ENCODE results near the gene HK2. TPM values are rescaled to one million over a fixed set of nuclear protein-coding genes. Genes with fewer than 3 reads are reported as not detected.
A peak's percentile ranks its signal among the peaks of the same experiment; 100 is the strongest.

HK2 gene
- total RNA-seq, 3 donors from 2014 or later = 9.8 to 39.2 (median 19.9) TPM

DNA sequence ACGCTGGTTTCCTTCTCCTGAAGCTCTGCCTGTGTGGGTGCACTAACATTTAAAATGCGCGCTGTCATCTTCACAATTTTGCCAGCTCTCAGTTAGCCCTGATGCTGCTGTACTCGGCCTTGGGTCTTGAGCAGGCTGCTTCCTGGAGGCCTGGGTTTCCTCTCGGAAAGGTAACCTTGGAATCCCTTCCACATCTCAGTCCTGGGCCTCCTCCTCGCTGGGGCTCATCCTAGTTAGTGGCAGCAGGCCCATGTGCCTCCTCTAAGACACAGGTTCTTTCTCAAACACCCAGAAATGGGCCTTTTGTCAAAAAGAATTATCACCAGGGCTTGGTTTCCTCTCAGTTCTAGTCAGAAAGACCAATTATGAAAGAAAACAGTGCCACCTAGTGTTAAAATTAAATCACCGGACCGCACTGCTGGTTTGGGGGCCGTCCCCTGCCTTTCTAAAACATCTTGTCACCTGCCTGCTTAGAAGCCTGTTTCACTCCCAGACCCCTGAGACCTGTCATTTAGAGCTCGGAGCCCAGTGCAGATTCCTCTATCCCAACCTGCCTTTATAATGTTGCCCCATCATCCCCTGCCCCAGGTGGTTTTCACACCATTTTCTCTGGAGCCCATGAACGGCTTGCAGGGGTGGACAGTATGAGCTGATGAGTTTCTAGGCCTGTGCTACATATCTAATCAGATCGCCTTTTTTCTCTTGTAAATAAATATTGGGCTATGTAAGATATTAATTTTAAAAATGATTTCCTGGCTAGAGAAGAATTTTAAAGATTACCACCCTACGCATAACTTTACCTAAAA, 42.4 kb downstream of the HK2 start:
- Histone ChIP-seq H3K4me3 (no peak overlapping the region), H3K36me3 (no peaks in the 10 kb centered on the region), H3K9me3 (no peaks in the 10 kb centered on the region), H3K27ac (peak overlapping the region; percentile 52 to 69), H3K4me1 (no peaks in the 10 kb centered on the region), H3K27me3 (no peaks in the 10 kb centered on the region)
- no peak for DNase-seq (ENCODE audit: low spot score in 2 of 2)
- TF ChIP-seq, protein P1, sequence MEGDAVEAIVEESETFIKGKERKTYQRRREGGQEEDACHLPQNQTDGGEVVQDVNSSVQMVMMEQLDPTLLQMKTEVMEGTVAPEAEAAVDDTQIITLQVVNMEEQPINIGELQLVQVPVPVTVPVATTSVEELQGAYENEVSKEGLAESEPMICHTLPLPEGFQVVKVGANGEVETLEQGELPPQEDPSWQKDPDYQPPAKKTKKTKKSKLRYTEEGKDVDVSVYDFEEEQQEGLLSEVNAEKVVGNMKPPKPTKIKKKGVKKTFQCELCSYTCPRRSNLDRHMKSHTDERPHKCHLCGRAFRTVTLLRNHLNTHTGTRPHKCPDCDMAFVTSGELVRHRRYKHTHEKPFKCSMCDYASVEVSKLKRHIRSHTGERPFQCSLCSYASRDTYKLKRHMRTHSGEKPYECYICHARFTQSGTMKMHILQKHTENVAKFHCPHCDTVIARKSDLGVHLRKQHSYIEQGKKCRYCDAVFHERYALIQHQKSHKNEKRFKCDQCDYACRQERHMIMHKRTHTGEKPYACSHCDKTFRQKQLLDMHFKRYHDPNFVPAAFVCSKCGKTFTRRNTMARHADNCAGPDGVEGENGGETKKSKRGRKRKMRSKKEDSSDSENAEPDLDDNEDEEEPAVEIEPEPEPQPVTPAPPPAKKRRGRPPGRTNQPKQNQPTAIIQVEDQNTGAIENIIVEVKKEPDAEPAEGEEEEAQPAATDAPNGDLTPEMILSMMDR (IDR thresholded peaks at IDR 0.05) = peak in 2 of 3 donors; percentile 65 to 76
- TF ChIP-seq POLR2AphosphoS5 (IDR thresholded peaks at IDR 0.05) (no peak), POLR2A (IDR thresholded peaks at IDR 0.05) (no peak)
- intact Hi-C loops (cut with DNase I; ENCODE audit: low total_unique reads) = no loop called here

DNA sequence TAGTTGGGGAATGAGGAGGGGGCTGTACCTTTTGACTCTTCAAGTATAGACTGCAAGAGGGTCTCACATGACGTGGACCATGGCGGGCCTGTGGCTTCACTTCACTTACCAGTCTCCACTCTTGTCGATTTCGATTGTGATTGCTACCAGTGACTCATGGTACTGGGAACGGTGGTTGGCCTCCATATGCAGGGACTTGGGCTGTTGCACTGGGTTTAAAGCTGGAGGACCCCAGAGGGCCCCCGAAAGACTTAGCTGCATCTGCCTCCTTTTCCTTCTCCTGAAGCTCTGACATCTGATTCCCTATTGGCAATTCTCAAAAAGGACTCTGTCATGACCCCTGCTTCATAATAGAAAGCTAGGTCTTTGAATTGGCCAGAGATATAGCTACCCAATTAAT, 43.4 kb downstream of the HK2 start:
- Histone ChIP-seq H3K36me3 (no peaks in the 10 kb centered on the region), H3K27me3 (no peaks in the 10 kb centered on the region), H3K9me3 (no peaks in the 10 kb centered on the region), H3K4me3 (no peak overlapping the region), H3K27ac (no peak overlapping the region), H3K4me1 (no peaks in the 10 kb centered on the region)
- intact Hi-C loops (cut with DNase I; ENCODE audit: low total_unique reads) = no loop called here
- no peak for DNase-seq (ENCODE audit: low spot score in 2 of 2)
- no peak for TF ChIP-seq POLR2A (IDR thresholded peaks at IDR 0.05)
- TF ChIP-seq, protein P1 (IDR thresholded peaks at IDR 0.05) = no peak
- TF ChIP-seq POLR2AphosphoS5 (IDR thresholded peaks at IDR 0.05) = no peak

GRCh38 chr2:74877781-74878433, 44.0 kb downstream of the HK2 start:
- H3K27ac ChIP-seq = no peak overlapping the region
- intact Hi-C loops (cut with DNase I; ENCODE audit: low total_unique reads) = no loop called here

GRCh38 chr2:74878551-74878950, 44.6 kb downstream of the HK2 start:
- H3K27ac ChIP-seq = no peak overlapping the region
- H3K4me3 ChIP-seq = no peak overlapping the region
- TF ChIP-seq POLR2AphosphoS5 (IDR thresholded peaks at IDR 0.05) (no peak), POLR2A (IDR thresholded peaks at IDR 0.05) (no peak)
- TF ChIP-seq, protein P1 (IDR thresholded peaks at IDR 0.05) = no peak
- no peaks in the 10 kb centered on the region for H3K27me3 ChIP-seq
- no peaks in the 10 kb centered on the region for H3K36me3 ChIP-seq
- H3K4me1 ChIP-seq = no peaks in the 10 kb centered on the region
- intact Hi-C loops (cut with DNase I; ENCODE audit: low total_unique reads) = no loop called here
- DNase-seq (ENCODE audit: low spot score in 2 of 2) = no peak
- no peaks in the 10 kb centered on the region for H3K9me3 ChIP-seq

More at GRCh38 chr2:74877781-74878433, 44.0 kb downstream of the HK2 start:
- Histone ChIP-seq H3K9me3 (no peaks in the 10 kb centered on the region), H3K36me3 (no peaks in the 10 kb centered on the region), H3K27me3 (no peaks in the 10 kb centered on the region), H3K4me3 (no peak overlapping the region), H3K4me1 (no peaks in the 10 kb centered on the region)
- TF ChIP-seq POLR2AphosphoS5 (IDR thresholded peaks at IDR 0.05) (no peak), POLR2A (IDR thresholded peaks at IDR 0.05) (no peak)
- TF ChIP-seq, protein P1 (IDR thresholded peaks at IDR 0.05) = no peak
- no peak for DNase-seq (ENCODE audit: low spot score in 2 of 2)
